Caco-2 (cell line): ENCODE data around the gene POGZ. TPM values are rescaled to one million over a fixed set of nuclear protein-coding genes. Genes with fewer than 3 reads are reported as not detected.

Experiments used
- BruUV-seq: library from RNA; stranded (reverse); fragments of 400-500 nt; replicated peaks from 2 replicates; lab custom pipeline; 2021; lab: Mats Ljungman, UMichigan
- CTCF ChIA-PET: fragments of 300-600 bp; sonication (Branson Sonifier 250); formaldehyde crosslinking; loops from one replicate; lab custom pipeline; 2022; ENCODE audit warnings: antibody characterized with exemption; lab: Charles Lee
- POLR2A ChIA-PET: fragments of 300-600 bp; sonication (Branson Sonifier 250); formaldehyde crosslinking; loops from one replicate; lab custom pipeline; 2022; ENCODE audit warnings: antibody characterized with exemption; lab: Charles Lee
- DNase-seq, 2 experiments: peaks; one replicate each; pipeline versions ENCODE4 v3.0.0 to v3.0.0-alpha.2; 2020 to 2022
- H3K27me3 ChIP-seq: replicated peaks from 2 replicates; pipeline ENCODE4 v1.6.0; 2011; ENCODE audit warnings: low read length; ENCODE audit not compliant: control insufficient read depth, insufficient read depth
- H3K36me3 ChIP-seq: 2 replicates; pipeline ENCODE4 v1.5.1; 2011; ENCODE audit warnings: low read length; ENCODE audit not compliant: control insufficient read depth, insufficient read depth
- H3K4me1 ChIP-seq: fragments of 250-450 bp; sonication (Bioruptor Pico); 2 replicates; pipeline ENCODE4 v1.5.1; 2020; ENCODE audit warnings: mild to moderate bottlenecking
- H3K4me3 ChIP-seq: 2 replicates; pipeline ENCODE4 v1.5.1; 2011; ENCODE audit warnings: low read depth, mild to moderate bottlenecking, control low read depth, low read length
- H3K9me3 ChIP-seq: fragments of 250-450 bp; sonication (Bioruptor Pico); 2 replicates; pipeline ENCODE4 v1.5.1; 2020; ENCODE audit warnings: mild to moderate bottlenecking, moderate library complexity
- H3K27ac Mint-ChIP-seq: one replicate; pipeline ENCODE4 v1.8.0; 2022; ENCODE audit warnings: mixed read lengths; ENCODE audit not compliant: unreplicated experiment
- H3K27me3 Mint-ChIP-seq: one replicate; pipeline ENCODE4 v1.8.0; 2022; ENCODE audit warnings: mixed read lengths; ENCODE audit not compliant: insufficient read depth, unreplicated experiment
- H3K36me3 Mint-ChIP-seq: one replicate; pipeline ENCODE4 v1.8.0; 2022; ENCODE audit warnings: mild to moderate bottlenecking, mixed read lengths; ENCODE audit not compliant: insufficient read depth, unreplicated experiment
- H3K4me1 Mint-ChIP-seq: one replicate; pipeline ENCODE4 v1.8.0; 2022; ENCODE audit warnings: low read depth, mixed read lengths; ENCODE audit not compliant: unreplicated experiment
- H3K4me3 Mint-ChIP-seq: one replicate; pipeline ENCODE4 v1.8.0; 2022; ENCODE audit warnings: mild to moderate bottlenecking, moderate library complexity, mixed read lengths; ENCODE audit not compliant: unreplicated experiment
- H3K9me3 Mint-ChIP-seq: one replicate; pipeline ENCODE4 v1.8.0; 2022; ENCODE audit warnings: mixed read lengths; ENCODE audit not compliant: unreplicated experiment
- CTCF ChIP-seq, 2 experiments: fragments of 200-600 bp in 1 of 2; IDR thresholded peaks; 1 replicate in 1 of 2; 2 replicates in 1 of 2; pipeline versions ENCODE4 v1.5.1 to v1.8.0; 2011 to 2022; ENCODE audit warnings: antibody characterized with exemption in 1 of 2, control low read depth in 1 of 2, inconsistent platforms in 1 of 2, low read depth in 1 of 2, low read length in 1 of 2, mild to moderate bottlenecking in 1 of 2, moderate library complexity in 1 of 2; ENCODE audit not compliant: insufficient read depth in 1 of 2, severe bottlenecking in 1 of 2, unreplicated experiment in 1 of 2
- intact Hi-C: fragments of 100-400 bp; cut with micrococcal nuclease; formaldehyde crosslinking; loops from one replicate; pipeline ENCODE4 v1.10.0; 2022; ENCODE audit not compliant: unreplicated experiment
- total RNA-seq: library from RNA; stranded (reverse); gene quantifications from 2 replicates; pipeline ENCODE4 v1.2.3, GENCODE V29; 2022

The POGZ gene
- total RNA-seq, 1 experiment from 2014 or later: 80.0 TPM

GRCh38 chr1:151368393-151369301 lies 90.6 kb downstream of the POGZ start:
- Histone ChIP-seq H3K4me1 (peaks cover 14% of the 10 kb centered on the region), H3K27me3 (no peaks in the 10 kb centered on the region), H3K4me3 (no peak overlapping the region), H3K9me3 (no peaks in the 10 kb centered on the region), H3K36me3 (no peaks in the 10 kb centered on the region; the same call in 1 of the 2 replicates)
- TF ChIP-seq CTCF (IDR thresholded peaks at IDR 0.05; ENCODE audit: insufficient read depth in 1 of 2, low read depth in 1 of 2, low read length in 1 of 2, severe bottlenecking in 1 of 2, unreplicated experiment in 1 of 2): no peak
- DNase-seq: no peak
- POLR2A ChIA-PET: no interaction called here
- CTCF ChIA-PET: no interaction called here
- Mint-ChIP-seq H3K9me3 (peaks cover 4% of the 10 kb centered on the region), H3K4me3 (no peak overlapping the region), H3K27ac (no peak overlapping the region), H3K4me1 (peaks cover 13% of the 10 kb centered on the region), H3K27me3 (no peaks in the 10 kb centered on the region), H3K36me3 (peaks cover 10% of the 10 kb centered on the region)
- intact Hi-C loops: no loop called here
- no TSS peak for BruUV-seq

DNA sequence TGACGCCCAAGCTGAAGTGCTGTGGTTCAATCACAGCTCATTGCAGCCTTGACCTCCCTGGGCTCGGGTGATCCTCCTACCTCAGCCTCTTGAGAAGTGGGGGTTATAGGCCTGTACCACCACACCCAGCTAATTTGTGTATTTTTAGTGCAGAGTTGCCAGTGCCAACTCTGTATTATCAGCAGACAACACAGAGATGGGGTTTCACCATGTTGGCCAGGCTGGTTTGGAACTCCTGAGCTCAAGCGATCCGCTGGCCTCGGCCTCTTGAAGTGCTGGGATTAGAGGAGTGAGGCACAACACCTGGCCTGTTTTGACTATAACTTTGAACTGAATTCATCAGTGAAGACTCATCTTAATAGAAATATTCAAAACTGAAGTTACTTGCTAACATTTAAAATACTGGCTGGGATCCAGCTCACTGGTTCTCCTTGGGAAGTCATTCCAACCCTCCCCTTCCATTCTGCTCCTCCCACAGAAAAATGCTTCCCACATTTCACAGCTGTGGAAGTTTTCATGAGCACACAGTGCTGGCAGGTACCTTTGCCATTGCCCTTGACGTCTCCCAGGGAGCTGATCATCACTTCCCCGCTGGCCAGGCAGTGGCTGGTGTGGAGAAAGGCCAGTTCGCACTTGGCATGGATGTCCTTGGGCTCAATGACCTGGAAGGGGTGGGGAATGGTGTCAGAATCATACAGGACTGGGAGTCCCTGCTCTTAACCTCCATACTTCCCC lies 91.5 kb downstream of the POGZ start:
- POLR2A ChIA-PET: no interaction called here
- peaks cover 18% of the 10 kb centered on the region for H3K36me3 Mint-ChIP-seq
- intact Hi-C loops: no loop called here

More for the DNA sequence above, 91.5 kb downstream of the POGZ start:
- Histone ChIP-seq H3K4me3 (no peak overlapping the region), H3K36me3 (no peaks in the 10 kb centered on the region; the same call in 1 of the 2 replicates), H3K9me3 (peaks cover 8% of the 10 kb centered on the region), H3K4me1 (peaks cover 11% of the 10 kb centered on the region), H3K27me3 (no peaks in the 10 kb centered on the region)
- Mint-ChIP-seq H3K4me3 (no peak overlapping the region), H3K4me1 (peaks cover 7% of the 10 kb centered on the region), H3K27ac (no peak overlapping the region), H3K27me3 (no peaks in the 10 kb centered on the region), H3K9me3 (peaks cover 10% of the 10 kb centered on the region)
- no peak for DNase-seq
- no TSS peak for BruUV-seq
- CTCF ChIA-PET: no interaction called here
- no peak for TF ChIP-seq CTCF (IDR thresholded peaks at IDR 0.05; ENCODE audit: insufficient read depth in 1 of 2, low read depth in 1 of 2, low read length in 1 of 2, severe bottlenecking in 1 of 2, unreplicated experiment in 1 of 2)
